ENCODE results near the gene UBE2F. TPM values are rescaled to one million over a fixed set of nuclear protein-coding genes. Genes with fewer than 3 reads are reported as not detected.
A peak's percentile ranks its signal among the peaks of the same experiment; 100 is the strongest.

UBE2F gene
- total and polyA plus RNA-seq, 2 of the 13 experiments (the other 11 are each of a cell fraction or from before 2014, with no cell fraction given), result 35.4 to 73.1 TPM

DNA sequence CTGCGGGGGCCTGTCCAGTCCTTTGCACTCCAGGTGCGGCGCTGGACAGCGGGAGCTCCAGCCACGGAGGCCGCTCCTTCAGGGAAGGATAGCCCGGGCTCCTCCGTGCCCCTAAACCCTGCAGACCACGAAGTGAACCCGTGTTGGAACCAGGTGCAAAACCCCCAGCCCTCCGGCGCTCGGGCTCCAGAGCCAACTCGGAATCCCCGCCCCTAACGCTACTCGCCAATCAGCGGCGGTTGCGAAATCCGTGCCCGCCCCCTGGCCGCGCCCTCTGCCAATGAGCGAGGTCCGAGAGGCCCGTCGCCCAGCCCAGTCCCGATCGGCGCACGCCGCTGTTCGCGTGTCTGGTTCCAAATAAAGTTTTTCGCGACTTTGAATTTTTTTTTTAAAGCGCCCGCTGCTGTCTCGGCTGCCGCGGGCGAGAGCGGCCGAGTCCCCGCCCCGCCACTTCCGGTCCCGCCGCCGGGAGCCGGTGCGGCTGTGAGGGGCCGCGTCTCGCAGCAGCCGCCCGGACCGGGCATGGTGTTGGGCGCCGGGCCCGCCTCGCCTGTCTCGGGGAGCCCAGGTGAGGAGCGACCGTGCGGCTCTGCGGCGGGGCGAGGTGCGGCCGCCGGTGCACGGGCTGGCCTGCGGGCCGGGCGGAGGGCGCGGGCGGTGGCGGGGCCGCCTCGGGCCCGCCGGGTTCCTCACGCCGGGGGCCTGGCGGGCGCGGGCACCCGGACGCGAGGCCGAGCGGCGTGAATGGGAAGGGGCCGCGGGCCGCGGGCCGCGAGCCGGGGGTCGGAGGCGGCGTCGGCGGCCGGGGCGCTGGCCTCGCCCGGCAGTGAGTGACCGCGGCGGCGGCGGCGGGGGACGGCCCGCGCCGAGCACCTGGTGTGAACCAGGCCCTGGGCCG is at the start of gene UBE2F (continued):
- TF ChIP-seq, protein P1, sequence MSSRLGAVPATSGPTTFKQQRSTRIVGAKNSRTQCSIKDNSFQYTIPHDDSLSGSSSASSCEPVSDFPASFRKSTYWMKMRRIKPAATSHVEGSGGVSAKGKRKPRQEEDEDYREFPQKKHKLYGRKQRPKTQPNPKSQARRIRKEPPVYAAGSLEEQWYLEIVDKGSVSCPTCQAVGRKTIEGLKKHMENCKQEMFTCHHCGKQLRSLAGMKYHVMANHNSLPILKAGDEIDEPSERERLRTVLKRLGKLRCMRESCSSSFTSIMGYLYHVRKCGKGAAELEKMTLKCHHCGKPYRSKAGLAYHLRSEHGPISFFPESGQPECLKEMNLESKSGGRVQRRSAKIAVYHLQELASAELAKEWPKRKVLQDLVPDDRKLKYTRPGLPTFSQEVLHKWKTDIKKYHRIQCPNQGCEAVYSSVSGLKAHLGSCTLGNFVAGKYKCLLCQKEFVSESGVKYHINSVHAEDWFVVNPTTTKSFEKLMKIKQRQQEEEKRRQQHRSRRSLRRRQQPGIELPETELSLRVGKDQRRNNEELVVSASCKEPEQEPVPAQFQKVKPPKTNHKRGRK (CRISPR knock-in tag; IDR thresholded peaks at IDR 0.05), result no peak
- TF ChIP-seq, protein P2, sequence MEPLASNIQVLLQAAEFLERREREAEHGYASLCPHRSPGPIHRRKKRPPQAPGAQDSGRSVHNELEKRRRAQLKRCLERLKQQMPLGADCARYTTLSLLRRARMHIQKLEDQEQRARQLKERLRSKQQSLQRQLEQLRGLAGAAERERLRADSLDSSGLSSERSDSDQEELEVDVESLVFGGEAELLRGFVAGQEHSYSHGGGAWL (CRISPR knock-in tag; IDR thresholded peaks at IDR 0.05), result 0 out of 2 replicates have a peak, but pooled peaks have one; percentile 69
- peak; percentile 39; the same call in 1 of the 2 replicates for TF ChIP-seq ZNF772 (CRISPR knock-in tag; IDR thresholded peaks at IDR 0.05)
- TF ChIP-seq HNRNPK (IDR thresholded peaks at IDR 0.05; ENCODE audit: low read depth, low read length, poor library complexity, severe bottlenecking), result peak; percentile 68
- peak; percentile 81; the same call in 1 of the 2 replicates for TF ChIP-seq ZSCAN31 (CRISPR knock-in tag; IDR thresholded peaks at IDR 0.05; ENCODE audit: low read depth)
- TF ChIP-seq, protein P3, sequence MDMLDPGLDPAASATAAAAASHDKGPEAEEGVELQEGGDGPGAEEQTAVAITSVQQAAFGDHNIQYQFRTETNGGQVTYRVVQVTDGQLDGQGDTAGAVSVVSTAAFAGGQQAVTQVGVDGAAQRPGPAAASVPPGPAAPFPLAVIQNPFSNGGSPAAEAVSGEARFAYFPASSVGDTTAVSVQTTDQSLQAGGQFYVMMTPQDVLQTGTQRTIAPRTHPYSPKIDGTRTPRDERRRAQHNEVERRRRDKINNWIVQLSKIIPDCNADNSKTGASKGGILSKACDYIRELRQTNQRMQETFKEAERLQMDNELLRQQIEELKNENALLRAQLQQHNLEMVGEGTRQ (IDR thresholded peaks at IDR 0.05; ENCODE audit: low read depth, low read length), result no peak
- TF ChIP-seq, protein P3 (CRISPR knock-in tag; IDR thresholded peaks at IDR 0.05; ENCODE audit: borderline replicate concordance), result no peak
- peak; percentile 90 for TF ChIP-seq AHR (CRISPR knock-in tag; IDR thresholded peaks at IDR 0.05)
- TF ChIP-seq MED8 (CRISPR knock-in tag; IDR thresholded peaks at IDR 0.05; ENCODE audit: insufficient replicate concordance), result peak; percentile 23
- TF ChIP-seq, protein P4, sequence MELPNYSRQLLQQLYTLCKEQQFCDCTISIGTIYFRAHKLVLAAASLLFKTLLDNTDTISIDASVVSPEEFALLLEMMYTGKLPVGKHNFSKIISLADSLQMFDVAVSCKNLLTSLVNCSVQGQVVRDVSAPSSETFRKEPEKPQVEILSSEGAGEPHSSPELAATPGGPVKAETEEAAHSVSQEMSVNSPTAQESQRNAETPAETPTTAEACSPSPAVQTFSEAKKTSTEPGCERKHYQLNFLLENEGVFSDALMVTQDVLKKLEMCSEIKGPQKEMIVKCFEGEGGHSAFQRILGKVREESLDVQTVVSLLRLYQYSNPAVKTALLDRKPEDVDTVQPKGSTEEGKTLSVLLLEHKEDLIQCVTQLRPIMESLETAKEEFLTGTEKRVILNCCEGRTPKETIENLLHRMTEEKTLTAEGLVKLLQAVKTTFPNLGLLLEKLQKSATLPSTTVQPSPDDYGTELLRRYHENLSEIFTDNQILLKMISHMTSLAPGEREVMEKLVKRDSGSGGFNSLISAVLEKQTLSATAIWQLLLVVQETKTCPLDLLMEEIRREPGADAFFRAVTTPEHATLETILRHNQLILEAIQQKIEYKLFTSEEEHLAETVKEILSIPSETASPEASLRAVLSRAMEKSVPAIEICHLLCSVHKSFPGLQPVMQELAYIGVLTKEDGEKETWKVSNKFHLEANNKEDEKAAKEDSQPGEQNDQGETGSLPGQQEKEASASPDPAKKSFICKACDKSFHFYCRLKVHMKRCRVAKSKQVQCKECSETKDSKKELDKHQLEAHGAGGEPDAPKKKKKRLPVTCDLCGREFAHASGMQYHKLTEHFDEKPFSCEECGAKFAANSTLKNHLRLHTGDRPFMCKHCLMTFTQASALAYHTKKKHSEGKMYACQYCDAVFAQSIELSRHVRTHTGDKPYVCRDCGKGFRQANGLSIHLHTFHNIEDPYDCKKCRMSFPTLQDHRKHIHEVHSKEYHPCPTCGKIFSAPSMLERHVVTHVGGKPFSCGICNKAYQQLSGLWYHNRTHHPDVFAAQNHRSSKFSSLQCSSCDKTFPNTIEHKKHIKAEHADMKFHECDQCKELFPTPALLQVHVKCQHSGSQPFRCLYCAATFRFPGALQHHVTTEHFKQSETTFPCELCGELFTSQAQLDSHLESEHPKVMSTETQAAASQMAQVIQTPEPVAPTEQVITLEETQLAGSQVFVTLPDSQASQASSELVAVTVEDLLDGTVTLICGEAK (IDR thresholded peaks at IDR 0.05), result peak; percentile 100
- TF ChIP-seq, protein P4 (CRISPR knock-in tag; IDR thresholded peaks at IDR 0.05), result peak; percentile 100
- no peak for TF ChIP-seq ZNF329 (CRISPR knock-in tag; IDR thresholded peaks at IDR 0.05; ENCODE audit: low read depth)
- TF ChIP-seq KDM5A (IDR thresholded peaks at IDR 0.05; ENCODE audit: borderline replicate concordance, low read length), result no peak; the same call in 1 of the 2 replicates
- TF ChIP-seq PAWR (CRISPR knock-in tag; IDR thresholded peaks at IDR 0.05; ENCODE audit: borderline replicate concordance), result no peak
